ENCODE results near the gene SNRPD2.
"Not testable (repeated sequence)": the region's sequence is repeated elsewhere in the genome, so short reads cannot be mapped to it uniquely, and the experiment has no call there.

The SNRPD2 gene

DNA sequence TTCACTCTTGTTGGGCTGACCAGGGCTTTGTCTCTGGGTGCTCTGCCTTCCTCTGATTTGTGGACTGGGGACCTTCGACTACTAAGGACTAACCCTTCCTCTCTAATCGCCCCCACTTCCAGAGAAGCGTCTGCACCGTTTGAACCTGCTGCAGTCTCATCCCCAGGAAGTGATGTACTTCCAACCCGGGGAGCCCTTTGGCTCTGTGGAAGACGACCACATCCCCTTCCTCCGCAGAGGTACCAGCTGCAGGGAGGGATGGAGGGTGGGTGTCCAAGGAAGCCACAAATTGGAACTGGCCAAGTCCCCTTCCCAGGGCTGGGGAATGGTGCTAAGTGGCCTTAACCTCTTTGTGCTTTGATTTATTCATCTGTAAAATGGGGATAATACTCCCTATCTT, 9.9 kb upstream of the SNRPD2 start:
- DNase-seq (ENCODE audit: low read depth): no peak

DNA sequence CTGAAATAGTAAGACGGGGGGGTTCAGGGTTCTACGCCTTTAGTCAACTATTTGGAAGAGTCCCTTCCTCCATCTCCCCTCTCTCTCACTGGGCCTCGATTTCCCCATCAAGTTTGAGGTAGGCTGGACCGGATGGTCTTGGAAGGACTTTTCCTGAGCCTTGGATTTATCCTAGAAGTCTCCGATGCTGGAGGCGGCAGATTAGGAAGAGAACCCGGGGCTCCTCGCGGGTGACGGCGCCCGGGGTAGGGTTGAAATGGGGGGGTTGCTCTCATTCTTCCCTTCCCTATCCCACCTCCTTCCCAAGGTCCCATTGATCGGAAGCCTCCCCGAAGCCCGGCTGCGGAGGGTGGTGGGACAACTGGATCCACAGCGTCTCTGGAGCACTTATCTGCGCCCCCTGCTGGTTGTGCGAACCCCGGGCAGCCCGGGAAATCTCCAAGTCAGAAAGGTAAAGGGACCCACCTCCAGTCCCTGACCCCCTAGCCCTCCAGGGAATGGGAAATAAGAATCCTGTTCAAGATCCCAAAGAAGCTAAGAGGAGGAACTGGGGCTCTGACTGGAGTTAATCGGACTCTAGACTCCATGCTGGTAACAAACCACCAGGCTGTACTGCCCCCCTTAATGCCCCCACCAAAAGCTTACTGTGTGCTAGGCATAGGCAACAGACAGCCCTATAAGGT, 1.5 kb upstream of the SNRPD2 start:
- DNase-seq (ENCODE audit: low read depth): peak; percentile 66

DNA sequence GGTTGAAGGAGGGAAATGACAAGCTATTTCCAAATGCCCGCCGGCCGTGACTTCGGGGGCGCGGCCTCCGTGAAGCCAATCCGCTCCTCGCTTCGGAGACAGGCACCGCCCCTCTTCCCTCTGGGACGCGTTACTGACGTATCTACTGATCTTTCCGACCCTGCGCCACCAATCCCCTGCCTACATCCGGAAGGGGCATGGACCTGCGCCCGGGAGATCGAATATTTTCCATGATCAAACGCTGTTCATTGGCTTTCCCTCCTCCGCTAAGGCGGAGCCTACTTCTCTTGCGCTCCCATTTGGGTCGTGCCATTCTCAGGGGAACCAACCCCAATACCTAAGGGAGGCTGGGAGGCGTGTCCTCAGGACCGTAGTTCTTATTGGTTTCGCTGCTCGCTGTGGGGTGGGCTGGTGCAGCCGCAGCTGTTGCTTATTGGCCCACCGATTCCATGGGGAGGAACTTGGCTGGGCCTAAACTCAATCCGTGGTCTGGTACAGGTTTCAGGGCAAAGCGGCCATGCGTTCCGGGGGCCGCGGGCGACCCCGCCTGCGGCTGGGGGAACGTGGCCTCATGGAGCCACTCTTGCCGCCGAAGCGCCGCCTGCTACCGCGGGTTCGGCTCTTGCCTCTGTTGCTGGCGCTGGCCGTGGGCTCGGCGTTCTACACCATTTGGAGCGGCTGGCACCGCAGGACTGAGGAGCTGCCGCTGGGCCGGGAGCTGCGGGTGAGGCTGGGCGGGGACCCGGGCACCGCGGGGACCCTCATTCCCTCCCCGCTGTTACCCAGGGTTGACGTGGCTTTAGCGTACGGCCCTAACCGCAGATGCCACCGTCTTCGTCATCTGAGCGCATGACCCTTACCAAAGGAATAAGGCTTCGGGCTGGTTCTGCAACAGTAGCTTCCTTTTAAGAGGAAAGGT, 693 bp upstream of the SNRPD2 start, which contains the start of gene QPCTL:
Gene QPCTL, plus strand, starts transcription at position 480 of the 919 bp plus-strand sequence. Its CDS starts 38 bp downstream, at position 518.
- peak; percentile 95 for DNase-seq (ENCODE audit: low read depth)

DNA sequence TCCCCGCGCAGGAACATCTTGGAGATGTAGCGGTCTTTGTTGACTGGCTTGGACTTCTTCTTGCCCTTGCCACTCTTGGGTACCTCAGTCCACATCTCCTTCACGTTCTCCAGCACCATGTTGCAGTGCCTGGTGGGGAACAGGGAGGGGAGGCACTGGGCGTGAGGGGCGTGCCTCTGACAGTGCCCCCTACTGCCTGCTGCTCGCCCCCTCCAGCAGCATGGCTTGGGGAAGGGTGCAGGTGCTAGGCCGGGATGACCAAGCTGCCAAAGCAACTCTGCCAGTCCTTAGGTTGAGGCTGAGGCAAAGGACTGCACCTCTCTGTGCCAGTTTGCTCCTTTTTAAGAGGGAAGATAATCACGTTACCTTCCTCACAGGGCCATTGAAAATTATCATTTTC, 4.2 kb downstream of the SNRPD2 start:
- DNase-seq (ENCODE audit: low read depth): no peak

DNA sequence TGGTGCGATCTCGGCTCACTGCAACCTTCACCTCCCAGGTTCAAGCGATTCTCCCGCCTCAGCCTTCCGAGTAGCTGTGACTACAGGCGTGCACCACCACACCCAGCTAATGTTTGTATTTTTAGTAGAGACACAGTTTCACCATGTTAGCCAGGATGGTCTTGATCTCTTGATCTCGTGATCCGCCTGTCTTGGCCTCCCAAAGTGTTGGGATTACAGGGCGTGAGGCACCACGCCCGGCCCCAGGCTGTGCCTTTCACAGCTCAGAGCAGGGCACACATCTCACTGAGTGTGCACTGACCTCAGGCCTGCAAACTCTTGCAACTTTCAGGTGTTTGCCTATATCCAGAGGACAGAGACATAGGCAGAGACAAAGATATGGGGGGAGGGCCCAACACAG, 6.7 kb downstream of the SNRPD2 start:
- not testable (repeated sequence) for DNase-seq (ENCODE audit: low read depth)

DNA sequence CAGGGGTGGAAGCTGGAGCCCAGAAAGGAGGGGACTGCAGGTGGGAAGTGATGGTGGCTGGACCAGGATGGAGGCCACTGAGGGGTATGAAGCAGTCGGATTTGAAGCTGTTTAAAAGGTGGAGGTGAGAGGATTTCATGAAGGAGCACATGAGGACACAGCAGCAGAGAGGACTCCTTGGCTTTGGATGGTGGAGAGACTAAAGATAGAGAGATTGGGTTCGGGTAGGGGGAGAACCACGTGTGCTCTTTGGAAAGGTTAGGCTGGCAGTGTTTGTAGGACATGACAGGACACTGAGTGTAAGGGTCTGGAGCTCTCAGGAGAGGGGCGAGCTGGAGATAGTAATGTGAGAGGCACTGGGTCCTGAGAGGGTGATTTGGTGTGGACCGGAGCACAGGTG, 8.8 kb downstream of the SNRPD2 start:
- DNase-seq (ENCODE audit: low read depth): no peak

DNA sequence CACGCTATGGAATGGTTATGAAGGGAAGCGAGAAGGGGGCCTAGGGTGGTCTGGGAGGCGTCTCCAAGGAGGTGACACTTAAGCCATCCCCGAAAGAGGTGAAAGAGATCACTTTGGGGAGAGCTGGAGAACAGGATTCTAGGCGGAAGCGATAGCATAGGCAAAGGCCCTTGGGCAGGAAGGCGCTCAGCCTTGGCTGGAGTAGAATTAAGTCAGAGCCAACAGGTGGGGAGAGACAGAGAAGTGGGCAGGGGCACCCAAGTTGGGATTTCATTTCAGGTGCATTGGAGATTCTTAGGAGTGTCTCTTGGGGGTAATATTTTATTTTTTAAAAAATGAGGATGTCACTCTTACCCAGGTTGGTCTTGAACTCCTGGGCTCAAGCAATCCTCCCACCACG, 9.6 kb downstream of the SNRPD2 start:
- DNase-seq (ENCODE audit: low read depth): no peak

DNA sequence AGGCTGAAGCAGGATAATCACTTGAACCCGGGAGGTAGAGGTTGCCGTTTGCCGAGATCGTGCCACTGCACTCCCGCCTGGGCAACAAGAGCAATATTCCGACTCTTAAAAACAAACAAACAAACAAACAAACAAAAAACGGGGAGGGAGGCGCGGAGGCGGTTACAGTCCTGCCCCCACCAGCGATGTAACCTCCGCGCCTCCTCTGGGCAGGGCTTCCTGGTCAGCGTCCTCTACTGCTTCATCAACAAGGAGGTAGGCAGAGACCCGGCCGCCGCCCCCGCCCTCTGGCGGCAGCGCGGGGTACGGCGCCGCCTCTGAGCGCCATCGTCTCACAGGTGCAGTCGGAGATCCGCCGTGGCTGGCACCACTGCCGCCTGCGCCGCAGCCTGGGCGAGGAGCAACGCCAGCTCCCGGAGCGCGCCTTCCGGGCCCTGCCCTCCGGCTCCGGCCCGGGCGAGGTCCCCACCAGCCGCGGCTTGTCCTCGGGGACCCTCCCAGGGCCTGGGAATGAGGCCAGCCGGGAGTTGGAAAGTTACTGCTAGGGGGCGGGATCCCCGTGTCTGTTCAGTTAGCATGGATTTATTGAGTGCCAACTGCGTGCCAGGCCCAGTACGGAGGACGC, 10.2 kb downstream of the SNRPD2 start:
- DNase-seq (ENCODE audit: low read depth): peak; percentile 76

DNA sequence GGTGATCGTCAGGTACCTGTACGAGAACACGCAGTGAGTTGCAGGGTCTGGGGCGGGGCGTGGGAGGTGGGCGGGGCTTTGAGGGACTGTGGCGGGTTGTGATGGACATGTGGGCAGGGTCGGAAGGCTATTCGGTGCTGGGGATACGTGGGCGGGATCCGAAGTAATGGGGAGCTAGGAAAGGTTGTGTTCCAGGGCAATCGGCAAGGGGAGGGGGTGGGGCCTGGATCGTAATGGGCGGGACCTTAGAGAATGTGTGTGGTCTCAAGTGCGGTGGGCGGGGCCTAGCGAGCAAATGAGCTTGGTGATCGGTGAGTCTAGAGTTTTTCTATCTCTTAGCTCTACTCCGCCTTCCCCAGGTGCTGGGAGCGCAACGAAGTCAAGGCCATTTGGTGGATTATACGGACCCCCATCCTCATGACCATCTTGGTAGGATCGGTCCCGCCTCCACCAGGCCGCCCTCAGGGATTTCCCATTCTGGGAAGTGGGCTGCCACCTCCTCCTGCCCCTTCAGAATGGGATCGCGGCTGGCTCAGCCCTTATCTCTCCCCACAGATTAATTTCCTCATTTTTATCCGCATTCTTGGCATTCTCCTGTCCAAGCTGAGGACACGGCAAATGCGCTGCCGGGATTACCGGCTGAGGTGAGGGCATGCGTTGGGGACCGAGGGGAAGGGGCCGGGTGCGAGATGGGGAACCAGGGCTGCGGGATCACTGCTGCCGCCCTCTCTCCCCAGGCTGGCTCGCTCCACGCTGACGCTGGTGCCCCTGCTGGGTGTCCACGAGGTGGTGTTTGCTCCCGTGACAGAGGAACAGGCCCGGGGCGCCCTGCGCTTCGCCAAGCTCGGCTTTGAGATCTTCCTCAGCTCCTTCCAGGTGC, 14.2 kb downstream of the SNRPD2 start:
- DNase-seq (ENCODE audit: low read depth): peak; percentile 58

DNA sequence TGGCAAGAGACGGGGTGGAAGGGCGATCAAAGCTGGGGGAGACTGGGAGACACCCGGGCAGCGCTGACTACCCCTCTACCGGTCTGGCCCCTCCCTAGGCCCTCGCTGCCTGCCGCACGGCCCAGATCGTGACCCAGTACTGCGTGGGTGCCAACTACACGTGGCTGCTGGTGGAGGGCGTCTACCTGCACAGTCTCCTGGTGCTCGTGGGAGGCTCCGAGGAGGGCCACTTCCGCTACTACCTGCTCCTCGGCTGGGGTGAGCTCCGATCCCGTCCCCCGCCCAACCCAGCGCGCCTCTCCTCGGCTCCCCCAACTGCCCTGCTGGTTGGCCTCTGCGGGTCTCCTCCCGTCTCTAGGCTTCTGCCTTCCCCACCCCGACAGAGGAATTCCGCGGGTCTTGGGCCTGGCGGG, 14.9 kb downstream of the SNRPD2 start:
- DNase-seq (ENCODE audit: low read depth): peak; percentile 28

DNA sequence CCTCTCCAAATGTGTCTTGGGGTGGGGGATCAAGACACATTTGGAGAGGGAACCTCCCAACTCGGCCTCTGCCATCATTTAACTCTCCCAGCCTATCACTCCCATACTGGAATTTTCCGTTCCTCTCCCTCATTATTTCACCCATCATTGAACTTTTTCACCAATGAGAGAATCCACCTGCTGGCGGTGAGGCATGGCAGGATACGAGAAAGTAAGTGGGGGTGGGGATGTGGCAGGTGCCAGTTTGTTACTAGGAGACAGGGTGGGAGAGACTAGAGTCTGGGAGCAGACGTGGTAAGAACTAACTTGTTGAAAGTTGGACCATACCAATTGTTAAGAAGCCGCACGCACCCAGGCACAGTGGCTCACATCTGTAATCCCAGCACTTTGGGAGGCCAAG, 16.8 kb downstream of the SNRPD2 start:
- no peak for DNase-seq (ENCODE audit: low read depth)

DNA sequence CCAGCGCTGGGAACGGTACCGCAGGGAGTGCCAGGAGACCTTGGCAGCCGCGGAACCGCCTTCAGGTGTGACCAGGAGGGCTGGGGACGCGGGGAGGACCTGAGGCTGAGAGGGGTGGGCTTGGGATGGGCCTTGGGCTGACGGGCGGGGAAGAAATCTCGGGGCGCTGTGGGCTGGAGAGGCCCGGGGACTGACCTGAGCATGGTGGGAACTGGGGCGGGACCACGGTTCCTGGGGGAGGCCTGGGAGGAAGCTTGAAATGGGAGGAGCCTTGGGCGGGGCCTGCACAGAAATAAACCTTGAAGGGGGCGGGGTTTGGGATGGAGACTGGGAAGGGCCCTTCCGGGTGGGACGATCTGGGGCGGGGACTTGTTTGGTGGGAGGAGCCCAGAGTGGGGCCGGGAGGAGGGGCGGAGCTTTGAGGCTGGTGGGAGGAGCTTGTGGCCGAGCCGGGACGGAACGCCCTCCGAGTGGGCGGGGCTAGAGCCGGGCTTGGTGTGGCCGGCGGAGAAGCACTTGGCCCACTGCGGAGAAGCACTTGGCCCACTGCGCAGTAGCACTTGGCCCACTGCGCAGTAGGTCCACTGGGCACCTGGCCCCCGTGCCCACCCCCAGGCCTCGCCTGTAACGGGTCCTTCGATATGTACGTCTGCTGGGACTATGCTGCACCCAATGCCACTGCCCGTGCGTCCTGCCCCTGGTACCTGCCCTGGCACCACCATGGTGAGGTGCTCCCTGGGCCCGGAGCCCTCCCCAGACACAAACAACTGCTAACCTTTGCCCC, 20.9 kb downstream of the SNRPD2 start:
- DNase-seq (ENCODE audit: low read depth): peak; percentile 24

DNA sequence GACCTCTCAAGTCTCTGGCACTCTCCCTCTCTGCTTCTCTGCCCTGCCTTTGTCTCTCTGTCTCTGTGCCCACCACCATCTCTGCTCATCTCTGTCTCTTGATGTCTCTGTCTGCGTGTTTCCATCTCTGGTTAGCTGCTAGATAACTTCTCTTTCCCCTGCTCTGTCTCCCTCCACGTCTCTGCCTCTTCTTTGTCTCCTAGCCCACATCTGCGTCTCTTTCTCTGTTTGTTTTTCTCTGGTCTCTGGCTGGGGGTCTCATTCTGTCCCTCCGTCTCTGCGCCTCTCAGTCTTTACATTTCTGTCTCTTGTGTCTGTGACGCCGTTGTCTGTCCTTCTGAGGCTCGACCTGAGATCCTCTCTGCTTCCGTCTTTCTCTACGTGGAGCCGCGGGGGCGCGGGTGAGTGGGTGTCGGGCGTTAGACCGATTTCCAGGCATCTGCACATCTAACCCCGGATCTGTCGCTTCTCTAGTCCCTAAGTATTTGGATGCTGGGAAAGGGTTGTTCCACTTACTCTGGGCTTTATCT, 23.3 kb downstream of the SNRPD2 start:
- no peak for DNase-seq (ENCODE audit: low read depth)

DNA sequence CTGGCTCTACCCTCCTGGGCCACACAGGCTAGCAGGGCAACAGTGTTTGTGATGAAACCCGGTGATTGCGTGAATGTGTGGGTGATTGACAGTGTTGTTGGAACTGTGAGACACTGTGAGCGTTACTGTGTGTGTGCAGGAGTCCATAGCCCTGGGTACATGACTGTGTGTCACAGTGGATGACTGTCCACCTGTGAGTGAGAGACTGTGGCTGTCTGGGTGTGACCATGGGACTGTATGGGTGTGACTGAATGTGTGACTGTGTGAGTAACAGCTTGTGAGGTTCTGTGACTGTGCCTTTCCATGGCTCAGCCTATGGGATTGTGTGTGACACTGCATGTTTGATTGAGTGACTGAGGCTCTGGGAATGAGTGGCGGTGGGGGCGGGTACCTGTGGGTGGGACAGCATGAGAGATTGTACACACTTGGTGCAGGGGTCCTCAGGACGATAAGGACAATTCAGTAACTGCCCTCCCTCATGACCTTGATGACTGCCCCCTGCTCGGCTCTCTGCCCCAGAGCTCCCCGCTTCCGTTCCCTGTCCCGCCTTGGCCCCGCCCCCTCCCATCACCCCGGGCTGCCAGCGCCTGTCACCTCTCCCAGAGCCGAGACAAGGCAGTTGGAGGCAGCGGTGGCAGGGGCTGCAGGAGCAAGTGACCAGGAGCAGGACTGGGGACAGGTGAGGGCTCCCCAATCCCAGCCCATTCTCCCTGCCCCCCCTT, 24.0 kb downstream of the SNRPD2 start, which contains the start of gene GIPR:
Gene GIPR, plus strand, starts transcription at position 602 of the 722 bp plus-strand sequence. CDS start 1,300 bp downstream, outside the sequence.
- DNase-seq (ENCODE audit: low read depth): peak; percentile 26

DNA sequence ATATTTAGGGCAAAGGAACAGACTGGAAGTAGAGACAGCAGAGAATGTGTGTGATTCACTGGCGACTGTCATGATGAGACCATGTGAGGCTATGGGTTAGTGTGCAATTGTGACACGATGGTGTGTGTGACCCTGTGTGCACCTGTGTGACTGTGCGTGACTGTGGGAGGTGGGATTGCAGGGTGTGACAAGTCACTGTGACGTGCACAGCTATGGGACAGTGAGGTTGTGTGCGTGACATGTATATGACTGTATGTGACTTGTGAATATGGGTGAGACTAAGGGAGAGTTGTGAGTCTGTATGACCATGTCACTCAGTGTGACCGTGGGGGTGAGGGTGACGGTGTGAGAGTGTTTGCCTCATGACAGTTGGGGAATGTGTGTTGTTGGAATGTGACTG, 27.2 kb downstream of the SNRPD2 start:
- no peak for DNase-seq (ENCODE audit: low read depth)

DNA sequence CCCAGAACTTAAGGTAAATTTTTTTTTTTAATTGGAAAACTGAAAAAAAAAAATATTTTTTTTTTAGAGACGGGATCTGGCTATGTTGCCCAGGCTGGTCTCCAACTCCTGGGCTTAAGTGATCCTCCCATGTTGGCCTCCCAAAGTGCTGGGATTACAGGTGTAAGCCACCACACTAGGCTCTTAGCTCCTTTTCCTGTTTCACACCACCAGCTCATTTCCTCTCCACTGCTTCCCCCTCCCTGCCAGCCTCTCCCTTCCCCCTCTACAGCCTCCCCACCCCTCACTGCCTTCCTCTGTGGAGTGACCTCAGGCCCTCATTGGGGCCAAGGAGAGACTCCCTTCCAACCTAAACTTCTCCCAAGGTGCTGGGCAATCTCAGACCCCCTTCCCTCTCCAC, 28.0 kb downstream of the SNRPD2 start:
- DNase-seq (ENCODE audit: low read depth): no peak

DNA sequence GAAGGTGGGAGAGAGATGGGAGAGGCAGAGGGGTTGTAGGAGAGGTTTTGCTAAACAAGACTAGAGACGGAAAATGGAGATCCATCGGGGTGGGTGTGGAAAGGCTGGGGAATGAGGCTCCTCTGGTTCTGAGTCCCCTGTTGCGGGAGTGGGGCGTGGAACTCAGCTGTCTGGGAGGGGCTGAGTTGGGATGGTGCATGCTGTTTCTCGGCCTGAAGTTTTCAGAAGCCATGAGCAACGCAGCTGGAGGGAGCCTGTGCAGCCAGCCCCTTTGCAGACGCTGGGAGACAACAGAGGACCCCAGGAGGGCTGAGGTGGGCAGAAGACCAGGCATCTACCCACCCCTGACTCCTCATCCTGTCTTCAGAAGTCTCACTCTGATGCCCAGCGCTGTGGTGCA, 31.1 kb downstream of the SNRPD2 start:
- DNase-seq (ENCODE audit: low read depth): no peak

DNA sequence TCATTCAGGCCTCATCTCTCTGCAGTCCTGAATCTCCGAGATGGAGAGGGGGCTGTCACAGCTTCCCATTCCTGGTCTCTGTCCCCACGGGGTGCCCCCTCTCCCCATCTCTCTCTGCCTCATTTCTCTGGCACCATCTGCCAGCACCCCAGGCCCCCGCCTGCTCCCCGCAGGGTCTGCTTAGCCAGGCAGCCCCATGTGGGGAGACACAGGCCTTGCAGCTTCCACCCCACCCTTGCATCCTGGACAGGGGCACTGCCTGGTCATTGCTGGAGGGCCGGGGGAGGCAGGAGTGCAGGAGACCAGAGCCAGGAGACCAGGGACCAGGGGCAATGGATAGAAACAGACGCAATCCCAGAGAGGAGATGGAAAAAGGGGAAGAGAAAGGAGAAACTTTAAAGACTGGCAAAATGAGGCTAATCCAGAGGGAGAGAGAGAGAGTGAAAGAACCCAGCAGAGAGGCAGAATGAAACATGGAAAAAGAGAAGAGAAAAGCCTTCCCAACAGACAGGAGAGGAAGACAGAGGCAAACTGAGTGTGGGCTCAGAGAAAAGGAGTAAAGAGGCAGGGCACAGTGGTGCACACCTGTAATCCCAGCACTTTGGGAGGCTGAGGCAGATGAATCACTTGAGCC, 32.5 kb downstream of the SNRPD2 start:
- DNase-seq (ENCODE audit: low read depth): no peak

DNA sequence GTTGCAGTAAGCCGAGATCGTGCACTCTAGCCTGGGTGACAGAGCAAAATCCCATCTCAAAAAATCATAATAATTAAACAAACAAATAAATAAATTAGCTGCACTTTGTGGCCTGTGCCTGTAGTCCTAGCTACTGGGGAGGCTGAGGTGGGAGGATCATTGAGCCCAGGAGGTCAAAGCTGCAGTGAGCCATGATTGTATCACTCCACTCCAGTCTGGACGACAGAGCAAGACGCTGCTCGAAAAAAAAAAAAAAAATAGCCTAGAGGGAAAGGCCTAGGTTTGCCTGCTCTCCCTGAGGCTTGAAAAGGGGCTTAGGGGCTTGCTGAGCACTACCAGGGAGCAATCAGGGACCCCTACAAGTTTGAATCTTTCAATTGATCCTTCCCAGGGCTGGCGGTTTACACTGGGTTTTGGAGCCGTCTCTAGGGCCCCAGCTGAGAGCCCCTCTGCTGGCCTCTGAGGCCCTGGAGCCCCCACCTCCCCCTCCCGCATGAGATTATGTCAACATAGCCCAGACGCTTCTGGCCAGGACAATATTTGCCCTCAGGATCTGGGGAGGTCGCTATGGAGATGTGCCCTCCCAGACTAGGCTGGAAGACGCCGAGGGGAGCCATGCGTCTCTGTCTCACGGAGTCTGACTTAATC, 34.1 kb downstream of the SNRPD2 start:
- DNase-seq (ENCODE audit: low read depth): no peak
